Measurements from ENCODE around the gene PPP2R2C. TPM values are rescaled to one million over a fixed set of nuclear protein-coding genes. Genes with fewer than 3 reads are reported as not detected.

PPP2R2C gene
- total and polyA plus RNA-seq, 2 experiments from 2014 or later = 1.3 to 9.2 TPM

DNA sequence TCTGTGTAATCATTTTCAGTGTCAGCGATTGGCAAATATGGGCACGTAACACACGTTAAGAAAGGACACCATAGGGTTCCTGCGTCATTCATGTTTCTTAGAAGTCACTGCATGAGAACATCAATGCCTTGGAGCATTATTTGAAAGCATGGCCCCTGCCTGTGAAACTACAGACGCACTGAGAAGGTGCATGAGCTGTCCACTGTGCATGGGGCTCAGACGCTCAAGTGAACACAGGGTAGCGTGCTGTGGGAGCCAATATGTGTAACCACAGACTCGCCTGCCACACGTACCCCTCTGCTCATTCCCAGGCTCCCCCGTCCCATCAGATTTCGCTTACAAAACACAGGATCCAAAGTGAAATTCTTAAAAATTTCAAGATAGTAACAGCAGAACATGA, 6.5 kb downstream of the PPP2R2C start:
- ATAC-seq = no peak
- Histone ChIP-seq H3K36me3 (ENCODE audit: insufficient read depth) (no peaks in the 10 kb centered on the region), H3K79me2 (replicated peaks; ENCODE audit: insufficient read depth) (no peaks in the 10 kb centered on the region), H3F3A (replicated peaks; ENCODE audit: low read depth) (no peaks in the 10 kb centered on the region), H3K4me2 (no peak overlapping the region), H3K27ac (ENCODE audit: low read depth) (no peak overlapping the region), H2AFZ (no peak overlapping the region), H3K9me2 (ENCODE audit: insufficient read depth) (no peaks in the 10 kb centered on the region), H3K4me3 (no peak overlapping the region), H4K20me1 (replicated peaks; ENCODE audit: insufficient read depth) (no peaks in the 10 kb centered on the region), H3K4me1 (ENCODE audit: insufficient read depth) (no peaks in the 10 kb centered on the region; the same call in 1 of the 2 replicates), H3K27me3 (ENCODE audit: insufficient read depth) (peaks cover 32% of the 10 kb centered on the region)
- H3K27me3 Mint-ChIP-seq (ENCODE audit: insufficient read depth, low read depth, poor library complexity) = peaks cover 26% of the 10 kb centered on the region
- no peak overlapping the region for H3K4me3 Mint-ChIP-seq
- H3K27ac Mint-ChIP-seq = no peak overlapping the region
- TF ChIP-seq EZH2phosphoT487 (IDR thresholded peaks at IDR 0.05; ENCODE audit: unreplicated experiment) (no peak), ZNF331 (CRISPR knock-in tag; IDR thresholded peaks at IDR 0.05; ENCODE audit: low read depth) (no peak), ETS1 (IDR thresholded peaks at IDR 0.05) (no peak), POLR2AphosphoS5 (IDR thresholded peaks at IDR 0.05; ENCODE audit: low read depth) (no peak), ZNF114 (CRISPR knock-in tag; IDR thresholded peaks at IDR 0.05) (no peak), STAT1 (IDR thresholded peaks at IDR 0.05; ENCODE audit: unreplicated experiment) (no peak), JUNB (IDR thresholded peaks at IDR 0.05; ENCODE audit: unreplicated experiment) (no peak), EZH2 (IDR thresholded peaks at IDR 0.05; ENCODE audit: low read depth, unreplicated experiment) (no peak), NANOG (IDR thresholded peaks at IDR 0.05; ENCODE audit: borderline replicate concordance) (no peak), CTCF (conservative IDR thresholded peaks at IDR 0.05; ENCODE audit: low read depth in 2 of 2) (no peak), CREB1 (CRISPR knock-in tag; IDR thresholded peaks at IDR 0.05; ENCODE audit: low read depth) (no peak)
- TF ChIP-seq, protein P1, sequence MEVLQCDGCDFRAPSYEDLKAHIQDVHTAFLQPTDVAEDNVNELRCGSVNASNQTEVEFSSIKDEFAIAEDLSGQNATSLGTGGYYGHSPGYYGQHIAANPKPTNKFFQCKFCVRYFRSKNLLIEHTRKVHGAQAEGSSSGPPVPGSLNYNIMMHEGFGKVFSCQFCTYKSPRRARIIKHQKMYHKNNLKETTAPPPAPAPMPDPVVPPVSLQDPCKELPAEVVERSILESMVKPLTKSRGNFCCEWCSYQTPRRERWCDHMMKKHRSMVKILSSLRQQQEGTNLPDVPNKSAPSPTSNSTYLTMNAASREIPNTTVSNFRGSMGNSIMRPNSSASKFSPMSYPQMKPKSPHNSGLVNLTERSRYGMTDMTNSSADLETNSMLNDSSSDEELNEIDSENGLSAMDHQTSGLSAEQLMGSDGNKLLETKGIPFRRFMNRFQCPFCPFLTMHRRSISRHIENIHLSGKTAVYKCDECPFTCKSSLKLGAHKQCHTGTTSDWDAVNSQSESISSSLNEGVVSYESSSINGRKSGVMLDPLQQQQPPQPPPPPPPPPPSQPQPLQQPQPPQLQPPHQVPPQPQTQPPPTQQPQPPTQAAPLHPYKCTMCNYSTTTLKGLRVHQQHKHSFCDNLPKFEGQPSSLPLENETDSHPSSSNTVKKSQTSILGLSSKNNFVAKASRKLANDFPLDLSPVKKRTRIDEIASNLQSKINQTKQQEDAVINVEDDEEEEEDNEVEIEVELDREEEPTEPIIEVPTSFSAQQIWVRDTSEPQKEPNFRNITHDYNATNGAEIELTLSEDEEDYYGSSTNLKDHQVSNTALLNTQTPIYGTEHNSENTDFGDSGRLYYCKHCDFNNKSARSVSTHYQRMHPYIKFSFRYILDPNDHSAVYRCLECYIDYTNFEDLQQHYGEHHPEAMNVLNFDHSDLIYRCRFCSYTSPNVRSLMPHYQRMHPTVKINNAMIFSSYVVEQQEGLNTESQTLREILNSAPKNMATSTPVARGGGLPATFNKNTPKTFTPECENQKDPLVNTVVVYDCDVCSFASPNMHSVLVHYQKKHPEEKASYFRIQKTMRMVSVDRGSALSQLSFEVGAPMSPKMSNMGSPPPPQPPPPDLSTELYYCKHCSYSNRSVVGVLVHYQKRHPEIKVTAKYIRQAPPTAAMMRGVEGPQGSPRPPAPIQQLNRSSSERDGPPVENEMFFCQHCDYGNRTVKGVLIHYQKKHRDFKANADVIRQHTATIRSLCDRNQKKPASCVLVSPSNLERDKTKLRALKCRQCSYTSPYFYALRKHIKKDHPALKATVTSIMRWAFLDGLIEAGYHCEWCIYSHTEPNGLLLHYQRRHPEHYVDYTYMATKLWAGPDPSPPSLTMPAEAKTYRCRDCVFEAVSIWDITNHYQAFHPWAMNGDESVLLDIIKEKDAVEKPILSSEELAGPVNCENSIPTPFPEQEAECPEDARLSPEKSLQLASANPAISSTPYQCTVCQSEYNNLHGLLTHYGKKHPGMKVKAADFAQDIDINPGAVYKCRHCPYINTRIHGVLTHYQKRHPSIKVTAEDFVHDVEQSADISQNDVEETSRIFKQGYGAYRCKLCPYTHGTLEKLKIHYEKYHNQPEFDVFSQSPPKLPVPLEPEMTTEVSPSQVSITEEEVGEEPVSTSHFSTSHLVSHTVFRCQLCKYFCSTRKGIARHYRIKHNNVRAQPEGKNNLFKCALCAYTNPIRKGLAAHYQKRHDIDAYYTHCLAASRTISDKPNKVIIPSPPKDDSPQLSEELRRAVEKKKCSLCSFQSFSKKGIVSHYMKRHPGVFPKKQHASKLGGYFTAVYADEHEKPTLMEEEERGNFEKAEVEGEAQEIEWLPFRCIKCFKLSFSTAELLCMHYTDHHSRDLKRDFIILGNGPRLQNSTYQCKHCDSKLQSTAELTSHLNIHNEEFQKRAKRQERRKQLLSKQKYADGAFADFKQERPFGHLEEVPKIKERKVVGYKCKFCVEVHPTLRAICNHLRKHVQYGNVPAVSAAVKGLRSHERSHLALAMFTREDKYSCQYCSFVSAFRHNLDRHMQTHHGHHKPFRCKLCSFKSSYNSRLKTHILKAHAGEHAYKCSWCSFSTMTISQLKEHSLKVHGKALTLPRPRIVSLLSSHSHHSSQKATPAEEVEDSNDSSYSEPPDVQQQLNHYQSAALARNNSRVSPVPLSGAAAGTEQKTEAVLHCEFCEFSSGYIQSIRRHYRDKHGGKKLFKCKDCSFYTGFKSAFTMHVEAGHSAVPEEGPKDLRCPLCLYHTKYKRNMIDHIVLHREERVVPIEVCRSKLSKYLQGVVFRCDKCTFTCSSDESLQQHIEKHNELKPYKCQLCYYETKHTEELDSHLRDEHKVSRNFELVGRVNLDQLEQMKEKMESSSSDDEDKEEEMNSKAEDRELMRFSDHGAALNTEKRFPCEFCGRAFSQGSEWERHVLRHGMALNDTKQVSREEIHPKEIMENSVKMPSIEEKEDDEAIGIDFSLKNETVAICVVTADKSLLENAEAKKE (CRISPR knock-in tag; IDR thresholded peaks at IDR 0.05) = no peak
- TF ChIP-seq, protein P2, sequence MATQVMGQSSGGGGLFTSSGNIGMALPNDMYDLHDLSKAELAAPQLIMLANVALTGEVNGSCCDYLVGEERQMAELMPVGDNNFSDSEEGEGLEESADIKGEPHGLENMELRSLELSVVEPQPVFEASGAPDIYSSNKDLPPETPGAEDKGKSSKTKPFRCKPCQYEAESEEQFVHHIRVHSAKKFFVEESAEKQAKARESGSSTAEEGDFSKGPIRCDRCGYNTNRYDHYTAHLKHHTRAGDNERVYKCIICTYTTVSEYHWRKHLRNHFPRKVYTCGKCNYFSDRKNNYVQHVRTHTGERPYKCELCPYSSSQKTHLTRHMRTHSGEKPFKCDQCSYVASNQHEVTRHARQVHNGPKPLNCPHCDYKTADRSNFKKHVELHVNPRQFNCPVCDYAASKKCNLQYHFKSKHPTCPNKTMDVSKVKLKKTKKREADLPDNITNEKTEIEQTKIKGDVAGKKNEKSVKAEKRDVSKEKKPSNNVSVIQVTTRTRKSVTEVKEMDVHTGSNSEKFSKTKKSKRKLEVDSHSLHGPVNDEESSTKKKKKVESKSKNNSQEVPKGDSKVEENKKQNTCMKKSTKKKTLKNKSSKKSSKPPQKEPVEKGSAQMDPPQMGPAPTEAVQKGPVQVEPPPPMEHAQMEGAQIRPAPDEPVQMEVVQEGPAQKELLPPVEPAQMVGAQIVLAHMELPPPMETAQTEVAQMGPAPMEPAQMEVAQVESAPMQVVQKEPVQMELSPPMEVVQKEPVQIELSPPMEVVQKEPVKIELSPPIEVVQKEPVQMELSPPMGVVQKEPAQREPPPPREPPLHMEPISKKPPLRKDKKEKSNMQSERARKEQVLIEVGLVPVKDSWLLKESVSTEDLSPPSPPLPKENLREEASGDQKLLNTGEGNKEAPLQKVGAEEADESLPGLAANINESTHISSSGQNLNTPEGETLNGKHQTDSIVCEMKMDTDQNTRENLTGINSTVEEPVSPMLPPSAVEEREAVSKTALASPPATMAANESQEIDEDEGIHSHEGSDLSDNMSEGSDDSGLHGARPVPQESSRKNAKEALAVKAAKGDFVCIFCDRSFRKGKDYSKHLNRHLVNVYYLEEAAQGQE (IDR thresholded peaks at IDR 0.05; ENCODE audit: unreplicated experiment) = no peak
- no peaks in the 10 kb centered on the region for H3K9me3 Mint-ChIP-seq
- peaks cover 14% of the 10 kb centered on the region for H3K4me1 Mint-ChIP-seq
- DNase-seq (ENCODE audit: low spot score) = no peak
- H3K36me3 Mint-ChIP-seq (ENCODE audit: low read depth) = no peaks in the 10 kb centered on the region

All from GM23338 (cell line).